Activated CD4-positive, alpha-beta memory T cell treated with anti-CD3 and anti-CD28 coated beads, Interleukin-2, amount 10 ng/mL, durations not matched to agents 7 days and 5 days (primary cell): ENCODE results near the gene CLDN19. TPM values are rescaled to one million over a fixed set of nuclear protein-coding genes. Genes with fewer than 3 reads are reported as not detected.
"Not testable (repeated sequence)": the region's sequence is repeated elsewhere in the genome, so short reads cannot be mapped to it uniquely, and the experiment has no call there.

Experiments
- CTCF ChIA-PET: fragments of 350-600 bp; sonication (Branson Sonifier 250); formaldehyde crosslinking; loops from one replicate; lab custom pipeline; 2021; ENCODE audit warnings: antibody characterized with exemption, inconsistent platforms; lab: Charles Lee
- POLR2A ChIA-PET: fragments of 350-600 bp; sonication (Branson Sonifier 250); formaldehyde crosslinking; loops from one replicate; lab custom pipeline; 2021; ENCODE audit warnings: antibody characterized with exemption; lab: Charles Lee
- DNase-seq: peaks from one replicate; pipeline ENCODE4 v3.0.0-alpha.2; 2020
- H3K27ac Mint-ChIP-seq: one replicate; pipeline ENCODE4 v1.8.0; 2021; ENCODE audit warnings: mild to moderate bottlenecking, mixed read lengths
- H3K27me3 Mint-ChIP-seq: one replicate; pipeline ENCODE4 v1.8.0; 2021; ENCODE audit warnings: mixed read lengths
- H3K36me3 Mint-ChIP-seq: one replicate; pipeline ENCODE4 v1.8.0; 2021; ENCODE audit warnings: low read depth, mixed read lengths
- H3K4me1 Mint-ChIP-seq: one replicate; pipeline ENCODE4 v1.8.0; 2021; ENCODE audit warnings: mixed read lengths
- H3K4me3 Mint-ChIP-seq: one replicate; pipeline ENCODE4 v1.8.0; 2021; ENCODE audit warnings: mild to moderate bottlenecking, mixed read lengths
- H3K9me3 Mint-ChIP-seq: one replicate; pipeline ENCODE4 v1.8.0; 2021; ENCODE audit warnings: mixed read lengths
- total RNA-seq, 2 experiments: library from RNA; stranded (reverse); gene quantifications; one replicate each; pipeline ENCODE4 v1.2.3, GENCODE V29; 2021

CLDN19 gene
- total RNA-seq, 2 experiments from 2014 or later, result not detected

DNA sequence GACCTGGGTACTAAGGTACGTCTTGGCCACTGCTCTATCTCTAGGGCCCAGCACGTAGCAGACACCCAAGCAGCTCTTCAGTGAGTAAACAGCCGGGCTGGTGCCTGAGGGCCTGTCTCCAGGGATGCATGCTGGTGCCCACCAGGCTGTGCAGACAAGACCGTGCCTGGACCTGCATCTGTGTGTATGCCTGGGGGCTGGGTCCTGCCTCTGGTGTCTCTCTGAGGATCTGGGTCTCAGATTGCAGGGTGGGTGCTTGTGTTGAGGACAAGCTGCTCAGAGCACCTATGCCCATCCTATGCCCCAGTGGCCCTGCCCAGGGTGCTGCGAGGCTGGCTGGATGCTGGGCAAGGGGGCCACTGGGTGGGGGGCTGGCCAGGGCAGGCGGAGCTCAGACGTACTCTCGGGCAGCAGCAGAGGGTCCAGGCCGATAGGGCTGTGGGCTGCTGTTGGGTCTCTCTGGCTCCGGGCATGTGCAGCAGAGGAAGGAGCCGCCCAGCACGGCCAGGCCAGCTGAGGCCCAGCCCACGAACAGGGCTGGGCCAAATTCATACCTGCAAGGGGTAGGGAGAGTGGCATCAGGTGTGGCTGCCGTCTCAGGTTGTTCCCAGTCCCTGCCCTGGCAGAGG lies 4.4 kb downstream of the CLDN19 start:
- no peaks in the 10 kb centered on the region for H3K9me3 Mint-ChIP-seq
- CTCF ChIA-PET, result interaction anchor here (0.6 kb wide), 1 partner anchor 340 kb away, joined by 4 read pairs; no protein-coding TSS in a partner anchor
- POLR2A ChIA-PET, result no interaction called here
- no peak overlapping the region for H3K27ac Mint-ChIP-seq
- DNase-seq, result no peak
- no peaks in the 10 kb centered on the region for H3K27me3 Mint-ChIP-seq
- H3K36me3 Mint-ChIP-seq, result no peaks in the 10 kb centered on the region
- no peak overlapping the region for H3K4me3 Mint-ChIP-seq
- peaks cover 11% of the 10 kb centered on the region for H3K4me1 Mint-ChIP-seq

- H3K36me3 Mint-ChIP-seq, result no peaks in the 10 kb centered on the region
- no peaks in the 10 kb centered on the region for H3K9me3 Mint-ChIP-seq
- H3K27me3 Mint-ChIP-seq, result no peaks in the 10 kb centered on the region
- POLR2A ChIA-PET, result no interaction called here
- no peak overlapping the region for H3K27ac Mint-ChIP-seq
- peaks cover 11% of the 10 kb centered on the region for H3K4me1 Mint-ChIP-seq
- H3K4me3 Mint-ChIP-seq, result no peak overlapping the region
- no peak for DNase-seq
- CTCF ChIA-PET, result interaction anchor here (0.6 kb wide), 1 partner anchor 340 kb away, joined by 4 read pairs; no protein-coding TSS in a partner anchor
Observed at GRCh38 chr1:42735056-42735455, 5.0 kb downstream of the CLDN19 start.

DNA sequence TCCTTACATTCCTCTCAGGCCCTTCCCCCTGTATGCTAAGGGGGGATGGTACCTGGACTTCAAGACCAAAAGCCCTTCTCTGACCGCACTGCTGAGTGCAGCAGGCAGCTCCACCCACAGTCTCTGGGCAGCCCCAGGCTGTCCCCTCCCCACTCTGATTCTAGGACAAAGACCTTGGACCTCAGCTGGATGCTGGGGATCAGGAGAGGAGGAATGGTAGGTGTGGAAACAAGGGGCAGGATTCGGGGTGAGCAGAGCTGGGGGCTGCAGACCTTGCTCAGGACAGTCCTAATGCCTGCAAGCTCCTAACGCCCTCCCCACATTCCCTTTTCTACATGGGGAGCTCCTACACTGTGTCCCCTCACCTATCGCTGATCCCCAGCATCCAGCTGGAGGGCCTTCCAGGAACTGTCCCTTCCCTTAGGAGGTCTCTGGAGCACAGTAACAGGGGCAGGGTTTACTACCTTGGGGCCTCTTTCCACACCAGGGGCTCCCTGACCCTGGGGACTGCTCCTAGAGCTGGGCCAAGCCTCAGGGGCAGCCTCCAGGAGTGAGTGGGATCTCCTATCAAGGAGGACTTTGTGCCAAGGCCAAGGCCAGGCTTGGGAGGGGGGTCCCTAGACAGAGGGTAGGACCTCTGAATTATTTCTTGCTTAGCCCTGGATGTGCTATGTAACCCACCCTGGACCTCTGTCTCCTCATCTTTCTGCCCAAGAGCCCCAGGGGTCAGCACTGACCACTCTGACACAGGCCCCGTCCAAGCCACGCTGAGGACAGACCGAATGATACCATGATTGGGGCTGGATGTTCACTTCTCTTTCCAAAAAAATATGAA lies 5.6 kb downstream of the CLDN19 start:
- H3K36me3 Mint-ChIP-seq, result no peaks in the 10 kb centered on the region
- no peak for DNase-seq
- no peaks in the 10 kb centered on the region for H3K9me3 Mint-ChIP-seq
- ChIA-PET POLR2A (interaction anchor here (0.8 kb wide), 1 partner anchor 52 kb away, joined by 3 read pairs; the partner anchor contains the start of gene YBX1), CTCF (interaction anchor here (0.6 to 0.9 kb wide), 2 partner anchors 30 to 339 kb away, joined by 3 read pairs; no protein-coding TSS in a partner anchor)
- no peak overlapping the region for H3K4me3 Mint-ChIP-seq
- H3K4me1 Mint-ChIP-seq, result peaks cover 11% of the 10 kb centered on the region
- no peak overlapping the region for H3K27ac Mint-ChIP-seq
- H3K27me3 Mint-ChIP-seq, result no peaks in the 10 kb centered on the region

DNA sequence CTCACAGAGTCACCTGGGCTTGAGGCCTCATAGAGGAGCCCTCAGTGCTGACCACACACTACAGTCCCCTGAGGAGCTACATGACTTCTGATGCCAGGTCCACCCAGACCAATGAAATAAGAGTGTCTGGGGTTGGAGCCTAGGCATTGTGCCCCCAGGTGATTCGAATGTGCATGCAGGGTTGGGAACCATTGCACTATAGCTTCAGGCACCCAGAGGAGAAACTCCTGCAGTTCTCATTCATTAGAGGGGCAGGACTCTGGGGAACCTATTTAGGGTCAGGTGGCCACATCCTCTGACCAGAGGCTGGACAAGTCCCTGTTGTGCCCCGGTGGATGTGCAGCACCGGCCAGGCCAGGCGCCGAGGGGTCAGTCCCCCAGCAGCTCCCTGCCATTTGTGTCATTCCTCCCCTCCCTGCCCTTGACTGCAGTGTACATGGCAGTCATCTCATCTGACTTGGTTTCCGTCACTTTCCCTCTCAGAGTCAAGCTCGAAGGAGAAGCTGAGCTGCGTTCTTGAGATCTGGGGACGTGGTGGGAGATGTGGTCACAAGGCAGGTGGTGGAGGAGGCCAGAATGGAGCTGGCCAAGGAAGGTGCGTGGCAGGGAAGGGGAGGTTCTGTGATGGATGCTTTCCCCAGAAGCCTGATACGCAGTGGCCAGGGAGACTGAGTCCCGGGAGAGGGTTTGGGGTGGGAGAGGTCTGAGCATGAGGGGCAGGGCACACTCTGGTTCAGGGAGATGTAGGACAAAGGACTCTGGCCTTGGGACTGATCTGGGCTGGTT lies 6.4 kb downstream of the CLDN19 start:
- H3K27me3 Mint-ChIP-seq, result no peaks in the 10 kb centered on the region
- CTCF ChIA-PET, result interaction anchor here (0.6 to 0.9 kb wide), 2 partner anchors 31 to 340 kb away, joined by 3 read pairs; no protein-coding TSS in a partner anchor
- no peak for DNase-seq
- H3K4me3 Mint-ChIP-seq, result no peak overlapping the region
- peaks cover 11% of the 10 kb centered on the region for H3K4me1 Mint-ChIP-seq
- H3K9me3 Mint-ChIP-seq, result no peaks in the 10 kb centered on the region
- H3K36me3 Mint-ChIP-seq, result no peaks in the 10 kb centered on the region
- POLR2A ChIA-PET, result interaction anchor here (0.6 to 0.8 kb wide), 3 partner anchors 10 to 51 kb away, joined by 3 to 4 read pairs (median 3); partner anchors contain the start of gene YBX1
- H3K27ac Mint-ChIP-seq, result no peak overlapping the region

- DNase-seq, result no peak
- no peak overlapping the region for H3K27ac Mint-ChIP-seq
- no peak overlapping the region for H3K4me3 Mint-ChIP-seq
- H3K9me3 Mint-ChIP-seq, result no peaks in the 10 kb centered on the region
- ChIA-PET CTCF (no interaction called here), POLR2A (no interaction called here)
- H3K36me3 Mint-ChIP-seq, result no peaks in the 10 kb centered on the region
- H3K4me1 Mint-ChIP-seq, result peaks cover 8% of the 10 kb centered on the region
- no peaks in the 10 kb centered on the region for H3K27me3 Mint-ChIP-seq
Observed at GRCh38 chr1:42732126-42732680, 7.8 kb downstream of the CLDN19 start.

- ChIA-PET POLR2A (no interaction called here), CTCF (interaction anchor here (1.2 to 1.4 kb wide), 2 partner anchors 13 to 153 kb away, joined by 3 read pairs; no protein-coding TSS in a partner anchor)
- H3K27me3 Mint-ChIP-seq, result no peaks in the 10 kb centered on the region
- no peak overlapping the region for H3K27ac Mint-ChIP-seq
- no peak overlapping the region for H3K4me3 Mint-ChIP-seq
- H3K4me1 Mint-ChIP-seq, result peaks cover 2% of the 10 kb centered on the region
- no peak for DNase-seq
- H3K9me3 Mint-ChIP-seq, result no peaks in the 10 kb centered on the region
- no peaks in the 10 kb centered on the region for H3K36me3 Mint-ChIP-seq
Observed at GRCh38 chr1:42731585-42731984, 8.5 kb downstream of the CLDN19 start.

- peaks cover 2% of the 10 kb centered on the region for H3K4me1 Mint-ChIP-seq
- no peak overlapping the region for H3K27ac Mint-ChIP-seq
- peak; percentile 49 for DNase-seq
- no peaks in the 10 kb centered on the region for H3K27me3 Mint-ChIP-seq
- H3K9me3 Mint-ChIP-seq, result no peaks in the 10 kb centered on the region
- H3K4me3 Mint-ChIP-seq, result no peak overlapping the region
- H3K36me3 Mint-ChIP-seq, result no peaks in the 10 kb centered on the region
- POLR2A ChIA-PET, result no interaction called here
- CTCF ChIA-PET, result interaction anchor here (1.2 to 1.4 kb wide), 2 partner anchors 12 to 153 kb away, joined by 3 read pairs; no protein-coding TSS in a partner anchor
Observed at GRCh38 chr1:42730988-42731387, 9.0 kb downstream of the CLDN19 start.

GRCh38 chr1:42730002-42730401 lies 10.0 kb downstream of the CLDN19 start:
- CTCF ChIA-PET, result no interaction called here
- Mint-ChIP-seq H3K9me3 (no peaks in the 10 kb centered on the region), H3K27me3 (no peaks in the 10 kb centered on the region), H3K4me1 (peaks cover 2% of the 10 kb centered on the region), H3K4me3 (no peak overlapping the region), H3K27ac (no peak overlapping the region), H3K36me3 (no peaks in the 10 kb centered on the region)
- POLR2A ChIA-PET, result no interaction called here
- no peak for DNase-seq

GRCh38 chr1:42725820-42726219 lies 14.2 kb downstream of the CLDN19 start:
- CTCF ChIA-PET, result interaction anchor here (0.7 to 0.8 kb wide), 3 partner anchors 11 to 381 kb away, joined by 3 read pairs; partner anchors contain the start of gene PPIH
- H3K27ac Mint-ChIP-seq, POLR2A ChIA-PET, H3K9me3 Mint-ChIP-seq, H3K4me3 Mint-ChIP-seq, DNase-seq, H3K27me3 Mint-ChIP-seq, H3K36me3 Mint-ChIP-seq, H3K4me1 Mint-ChIP-seq: not testable (repeated sequence)

GRCh38 chr1:42723511-42723910 lies 16.5 kb downstream of the CLDN19 start:
- peaks cover 1% of the 10 kb centered on the region for H3K27me3 Mint-ChIP-seq
- ChIA-PET CTCF (interaction anchor here (0.7 kb wide), 2 partner anchors 389 to 1633 kb away, joined by 3 read pairs; no protein-coding TSS in a partner anchor), POLR2A (interaction anchor here (0.6 to 0.7 kb wide), 2 partner anchors 10 to 11 kb away, joined by 3 read pairs; no protein-coding TSS in a partner anchor)
- DNase-seq, result no peak
- H3K27ac Mint-ChIP-seq, result no peak overlapping the region
- no peak overlapping the region for H3K4me3 Mint-ChIP-seq
- H3K4me1 Mint-ChIP-seq, result no peaks in the 10 kb centered on the region
- H3K36me3 Mint-ChIP-seq, result no peaks in the 10 kb centered on the region
- H3K9me3 Mint-ChIP-seq, result no peaks in the 10 kb centered on the region

GRCh38 chr1:42722403-42722802 lies 17.6 kb downstream of the CLDN19 start:
- H3K36me3 Mint-ChIP-seq, H3K4me1 Mint-ChIP-seq, H3K27me3 Mint-ChIP-seq, POLR2A ChIA-PET, H3K9me3 Mint-ChIP-seq, DNase-seq, H3K4me3 Mint-ChIP-seq, H3K27ac Mint-ChIP-seq: not testable (repeated sequence)
- CTCF ChIA-PET, result interaction anchor here (0.6 kb wide), 1 partner anchor 124 kb away, joined by 3 read pairs; the partner anchor contains the start of gene ZNF691

GRCh38 chr1:42721926-42722325 lies 18.1 kb downstream of the CLDN19 start:
- H3K36me3 Mint-ChIP-seq, result peaks cover 6% of the 10 kb centered on the region
- no peak overlapping the region for H3K27ac Mint-ChIP-seq
- no peak for DNase-seq
- POLR2A ChIA-PET, result no interaction called here
- CTCF ChIA-PET, result no interaction called here
- no peak overlapping the region for H3K4me3 Mint-ChIP-seq
- peaks cover 1% of the 10 kb centered on the region for H3K27me3 Mint-ChIP-seq
- H3K4me1 Mint-ChIP-seq, result no peaks in the 10 kb centered on the region
- no peaks in the 10 kb centered on the region for H3K9me3 Mint-ChIP-seq
